ENCODE measurements around the gene DYNC2I2.
"Not testable (repeated sequence)": the region's sequence is repeated elsewhere in the genome, so short reads cannot be mapped to it uniquely, and the experiment has no call there.

The DYNC2I2 gene

DNA sequence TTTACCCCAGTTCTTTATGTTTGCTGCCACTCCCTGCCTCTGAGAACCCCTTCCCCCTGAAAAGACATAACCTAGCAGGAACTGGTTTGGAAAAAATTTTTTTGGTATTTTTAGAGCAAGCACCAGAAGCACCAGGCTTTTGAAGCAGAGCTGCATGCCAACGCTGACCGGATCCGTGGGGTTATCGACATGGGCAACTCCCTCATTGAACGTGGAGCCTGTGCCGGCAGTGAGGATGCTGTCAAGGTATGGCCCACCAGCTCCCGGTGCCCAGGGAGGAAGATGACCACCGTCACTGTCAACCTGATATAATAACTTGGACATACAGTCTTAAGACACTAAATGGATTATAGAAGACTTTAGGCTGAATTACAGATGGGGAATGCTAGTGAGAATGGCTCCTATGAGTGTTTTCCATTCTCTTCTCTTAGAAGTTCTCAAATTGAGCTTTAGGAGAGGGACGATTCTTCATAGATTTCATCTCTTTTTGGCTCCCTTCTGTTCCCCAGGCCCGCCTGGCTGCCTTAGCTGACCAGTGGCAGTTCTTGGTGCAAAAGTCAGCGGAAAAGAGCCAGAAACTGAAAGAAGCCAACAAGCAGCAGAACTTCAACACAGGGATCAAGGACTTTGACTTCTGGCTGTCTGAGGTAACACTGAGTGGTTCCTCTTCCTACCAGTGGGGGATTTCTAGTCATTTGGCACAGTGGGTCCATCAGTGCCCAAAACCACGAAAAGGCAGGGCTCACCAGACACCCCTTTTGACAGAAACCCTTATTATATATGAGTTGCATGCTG lies 44.9 kb downstream of the DYNC2I2 start:
- DNase-seq = no peak

DNA sequence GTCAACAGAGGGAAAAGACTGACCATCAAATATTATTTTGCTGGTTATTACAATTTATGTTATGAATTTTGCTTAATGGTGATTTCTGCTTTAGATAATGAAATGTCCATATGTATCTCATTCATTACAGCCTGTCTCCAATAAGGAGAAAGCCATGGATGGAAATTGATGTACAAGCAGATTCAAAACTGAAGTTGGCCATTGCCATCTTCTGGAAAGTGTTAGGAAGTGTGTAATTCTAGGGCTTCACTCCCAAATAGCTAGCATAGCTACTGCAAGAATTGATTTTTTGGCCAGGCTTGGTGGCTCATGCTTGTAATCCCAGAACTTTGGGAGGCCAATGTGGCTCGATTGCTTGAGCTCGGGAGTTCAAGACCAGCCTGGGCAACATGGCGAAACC lies 45.8 kb downstream of the DYNC2I2 start:
- DNase-seq = no peak

- DNase-seq = peak; percentile 58
These were observed 48.9 kb downstream of the DYNC2I2 start for GRCh38 chr9:128607642-128608350.

DNA sequence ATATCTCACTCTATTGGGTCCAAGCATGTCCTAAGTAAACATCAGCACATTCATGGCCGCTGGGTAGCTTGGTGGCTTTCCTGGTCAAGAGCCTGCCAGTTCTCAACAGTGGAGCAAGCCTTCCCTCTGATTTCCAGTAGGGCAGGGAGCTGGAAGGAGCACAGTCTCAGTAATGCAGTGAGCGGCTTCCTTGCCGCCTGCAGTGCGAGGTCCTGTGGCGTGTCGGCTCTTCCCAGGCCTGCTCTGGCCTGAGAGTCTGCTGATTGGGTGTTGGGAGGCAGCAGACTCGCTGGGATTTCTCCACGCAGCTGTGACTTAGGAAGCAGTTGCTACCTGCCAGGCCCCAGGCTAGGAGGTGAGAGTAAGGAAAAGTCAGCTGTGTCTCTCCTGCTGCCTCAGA lies 53.0 kb downstream of the DYNC2I2 start:
- no peak for DNase-seq

GRCh38 chr9:128600099-128600498 lies 56.5 kb downstream of the DYNC2I2 start:
- no peak for DNase-seq

DNA sequence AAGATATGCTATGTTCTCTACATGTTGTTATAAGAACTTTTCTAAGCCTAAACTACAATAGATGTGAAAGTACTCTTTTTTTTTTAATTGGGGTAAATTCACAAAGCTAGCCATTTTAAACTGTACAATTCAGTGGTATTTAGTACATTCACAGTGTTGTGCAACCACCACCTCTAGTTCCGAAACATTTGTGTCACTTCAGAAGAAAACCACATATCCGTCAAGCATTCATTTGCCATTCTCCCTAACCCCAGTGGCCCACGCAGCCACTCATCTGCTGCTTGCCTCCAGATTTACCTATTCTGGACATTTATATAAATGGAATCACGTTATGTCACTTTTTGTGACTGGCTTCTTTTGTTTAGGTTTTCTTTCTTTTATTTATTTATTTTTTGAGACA lies 61.2 kb downstream of the DYNC2I2 start:
- DNase-seq = no peak

DNA sequence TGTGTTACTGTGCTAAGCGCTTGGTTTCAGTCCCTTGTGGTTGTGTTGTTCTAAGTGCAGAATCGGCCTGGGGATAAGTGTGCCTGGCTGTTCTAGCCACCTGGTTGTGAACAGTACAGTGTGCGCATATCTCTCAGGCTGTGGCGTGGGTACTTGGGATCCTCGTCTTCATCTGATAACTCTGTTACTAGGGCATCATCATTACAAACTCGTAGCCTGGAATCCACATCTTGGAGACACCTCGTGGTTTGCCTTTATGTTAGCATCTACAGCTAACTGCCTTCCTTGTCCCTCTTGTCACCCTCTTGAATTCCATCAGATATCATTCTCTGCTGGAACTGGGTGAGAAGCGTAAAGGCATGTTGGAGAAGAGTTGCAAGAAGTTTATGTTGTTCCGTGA lies 62.8 kb downstream of the DYNC2I2 start:
- DNase-seq = no peak

GRCh38 chr9:128593039-128593438 lies 63.6 kb downstream of the DYNC2I2 start:
- DNase-seq = no peak

- no peak for DNase-seq
These were observed 67.9 kb downstream of the DYNC2I2 start for GRCh38 chr9:128588581-128589233.

- DNase-seq = no peak
These were observed 69.2 kb downstream of the DYNC2I2 start for GRCh38 chr9:128587453-128587852.

- DNase-seq = not testable (repeated sequence)
These were observed 69.7 kb downstream of the DYNC2I2 start for GRCh38 chr9:128586934-128587333.

GRCh38 chr9:128585155-128585554 lies 71.5 kb downstream of the DYNC2I2 start:
- DNase-seq = not testable (repeated sequence)
